Measurements from ENCODE around the gene TCEANC.

TCEANC gene

DNA sequence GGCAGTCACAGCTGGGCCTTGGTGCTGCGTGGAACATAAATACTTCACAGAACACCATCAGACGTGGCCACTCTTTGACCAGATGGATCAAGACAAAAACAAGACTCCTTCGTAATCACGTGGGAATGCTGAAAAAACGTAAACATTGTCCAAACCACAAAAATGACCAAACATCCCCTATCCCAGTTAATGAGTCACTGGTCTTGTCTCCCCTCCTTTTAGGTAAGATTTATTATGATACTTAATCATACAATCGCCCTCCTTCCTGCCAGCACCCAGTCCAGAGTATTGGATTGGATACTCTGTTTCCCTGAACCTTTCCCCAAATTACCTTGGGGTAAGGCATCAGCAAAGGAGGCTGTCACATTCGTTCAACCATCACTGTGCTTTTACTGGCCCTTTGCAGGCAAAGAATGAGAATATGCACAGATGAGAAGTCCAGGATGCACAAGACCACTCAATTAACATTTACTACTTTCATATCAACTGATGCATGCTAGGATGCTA is 601 bp upstream of the TCEANC start:
- Histone ChIP-seq H3K9me3 (ENCODE audit: control insufficient read depth, low read length) (no peaks in the 10 kb centered on the region), H3K4me2 (ENCODE audit: low read length) (peak overlapping the region; percentile 54), H3K4me3 (ENCODE audit: low read depth, low read length) (peak overlapping the region; percentile 69), H3K4me1 (peaks cover 4% of the 10 kb centered on the region), H3K36me3 (ENCODE audit: control insufficient read depth, insufficient read depth, low read length) (no peaks in the 10 kb centered on the region), H3K79me2 (no peaks in the 10 kb centered on the region), H2AFZ (peak overlapping the region; percentile 53), H3K9ac (no peak overlapping the region), H3K27ac (peak overlapping the region; percentile 13), H3K27me3 (ENCODE audit: control insufficient read depth, insufficient read depth, low read length) (no peaks in the 10 kb centered on the region)
- TF ChIP-seq, protein P1, sequence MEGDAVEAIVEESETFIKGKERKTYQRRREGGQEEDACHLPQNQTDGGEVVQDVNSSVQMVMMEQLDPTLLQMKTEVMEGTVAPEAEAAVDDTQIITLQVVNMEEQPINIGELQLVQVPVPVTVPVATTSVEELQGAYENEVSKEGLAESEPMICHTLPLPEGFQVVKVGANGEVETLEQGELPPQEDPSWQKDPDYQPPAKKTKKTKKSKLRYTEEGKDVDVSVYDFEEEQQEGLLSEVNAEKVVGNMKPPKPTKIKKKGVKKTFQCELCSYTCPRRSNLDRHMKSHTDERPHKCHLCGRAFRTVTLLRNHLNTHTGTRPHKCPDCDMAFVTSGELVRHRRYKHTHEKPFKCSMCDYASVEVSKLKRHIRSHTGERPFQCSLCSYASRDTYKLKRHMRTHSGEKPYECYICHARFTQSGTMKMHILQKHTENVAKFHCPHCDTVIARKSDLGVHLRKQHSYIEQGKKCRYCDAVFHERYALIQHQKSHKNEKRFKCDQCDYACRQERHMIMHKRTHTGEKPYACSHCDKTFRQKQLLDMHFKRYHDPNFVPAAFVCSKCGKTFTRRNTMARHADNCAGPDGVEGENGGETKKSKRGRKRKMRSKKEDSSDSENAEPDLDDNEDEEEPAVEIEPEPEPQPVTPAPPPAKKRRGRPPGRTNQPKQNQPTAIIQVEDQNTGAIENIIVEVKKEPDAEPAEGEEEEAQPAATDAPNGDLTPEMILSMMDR (IDR thresholded peaks at IDR 0.05): no peak

DNA sequence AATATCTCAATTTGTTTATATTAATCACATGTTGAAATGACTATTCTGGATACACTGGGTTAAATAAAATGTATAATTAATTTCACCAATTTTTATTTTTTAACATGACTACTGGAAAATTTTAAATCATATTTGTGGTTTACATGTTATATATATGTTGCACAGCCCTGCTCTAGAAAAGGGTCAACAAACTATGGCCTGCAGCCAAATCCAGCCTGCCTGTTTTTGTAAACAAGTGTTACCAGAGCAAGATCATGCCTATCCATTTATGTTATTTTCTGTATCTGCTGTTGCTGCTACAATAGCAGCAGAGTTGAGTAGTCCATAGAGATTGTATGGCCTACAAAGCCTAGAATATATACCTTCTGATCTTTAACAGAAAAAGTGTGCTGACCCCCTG is 1.2 kb downstream of the TCEANC start:
- H3K4me2 ChIP-seq (ENCODE audit: low read length): peak overlapping the region; percentile 75
- no peaks in the 10 kb centered on the region for H3K27me3 ChIP-seq (ENCODE audit: control insufficient read depth, insufficient read depth, low read length)
- TF ChIP-seq, protein P1 (IDR thresholded peaks at IDR 0.05): no peak
- no peak overlapping the region for H2AFZ ChIP-seq
- no peaks in the 10 kb centered on the region for H3K79me2 ChIP-seq
- H3K9me3 ChIP-seq (ENCODE audit: control insufficient read depth, low read length): no peaks in the 10 kb centered on the region
- H3K27ac ChIP-seq: peak overlapping the region; percentile 90
- no peak overlapping the region for H3K9ac ChIP-seq
- no peaks in the 10 kb centered on the region for H3K36me3 ChIP-seq (ENCODE audit: control insufficient read depth, insufficient read depth, low read length)
- H3K4me1 ChIP-seq: peaks cover 4% of the 10 kb centered on the region
- H3K4me3 ChIP-seq (ENCODE audit: low read depth, low read length): peak overlapping the region; percentile 69

DNA sequence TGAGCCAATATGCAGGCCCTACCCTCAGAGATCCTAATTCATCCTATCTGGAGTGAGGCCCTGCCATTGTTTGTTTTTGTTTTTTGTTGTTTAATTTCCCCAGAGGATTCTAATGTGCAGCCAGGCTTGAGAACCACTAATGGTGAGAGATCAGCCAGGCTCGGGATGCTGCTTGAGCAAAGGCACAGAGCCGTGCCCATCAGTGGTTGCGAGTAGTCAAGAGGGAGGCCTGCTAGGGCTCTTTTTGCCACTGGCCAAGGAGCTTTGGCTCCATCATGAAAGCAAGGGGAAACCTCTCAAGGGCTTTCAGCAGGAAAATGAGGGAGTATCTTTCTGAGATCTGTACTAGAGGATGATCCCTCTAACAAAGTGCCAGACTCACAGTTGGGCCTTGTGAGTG is 2.7 kb downstream of the TCEANC start:
- no peak overlapping the region for H3K4me3 ChIP-seq (ENCODE audit: low read depth, low read length)
- H3K4me2 ChIP-seq (ENCODE audit: low read length): no peak overlapping the region
- H3K27me3 ChIP-seq (ENCODE audit: control insufficient read depth, insufficient read depth, low read length): no peaks in the 10 kb centered on the region
- peaks cover 4% of the 10 kb centered on the region for H3K4me1 ChIP-seq
- H3K36me3 ChIP-seq (ENCODE audit: control insufficient read depth, insufficient read depth, low read length): no peaks in the 10 kb centered on the region
- no peak overlapping the region for H3K27ac ChIP-seq
- H3K9ac ChIP-seq: no peak overlapping the region
- no peaks in the 10 kb centered on the region for H3K9me3 ChIP-seq (ENCODE audit: control insufficient read depth, low read length)
- H3K79me2 ChIP-seq: no peaks in the 10 kb centered on the region
- no peak overlapping the region for H2AFZ ChIP-seq
- TF ChIP-seq, protein P1 (IDR thresholded peaks at IDR 0.05): no peak

DNA sequence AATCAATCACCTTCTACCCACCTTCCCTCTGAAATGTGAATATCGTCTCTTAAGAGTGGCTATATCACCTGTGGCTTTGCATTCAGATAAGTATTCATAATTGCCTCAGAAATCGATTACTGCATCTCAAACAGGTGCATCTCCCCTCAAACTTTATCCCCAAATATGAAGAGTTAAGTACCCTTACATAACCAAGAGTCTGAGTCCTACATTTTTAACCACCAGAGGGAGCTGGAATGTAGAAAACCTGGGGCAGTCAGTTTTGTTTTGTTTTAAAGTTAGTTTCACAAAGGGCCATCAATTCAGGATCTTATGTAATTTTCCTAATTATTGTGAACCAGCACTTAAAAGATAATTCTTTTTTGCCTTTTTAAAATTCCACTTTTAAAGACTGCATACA is 5.7 kb downstream of the TCEANC start:
- H3K9me3 ChIP-seq (ENCODE audit: control insufficient read depth, low read length): no peaks in the 10 kb centered on the region
- no peak overlapping the region for H3K9ac ChIP-seq
- H3K4me1 ChIP-seq: peaks cover 4% of the 10 kb centered on the region
- H3K4me3 ChIP-seq (ENCODE audit: low read depth, low read length): no peak overlapping the region
- no peaks in the 10 kb centered on the region for H3K79me2 ChIP-seq
- H2AFZ ChIP-seq: peak overlapping the region; percentile 51
- no peaks in the 10 kb centered on the region for H3K36me3 ChIP-seq (ENCODE audit: control insufficient read depth, insufficient read depth, low read length)
- no peaks in the 10 kb centered on the region for H3K27me3 ChIP-seq (ENCODE audit: control insufficient read depth, insufficient read depth, low read length)
- TF ChIP-seq, protein P1 (IDR thresholded peaks at IDR 0.05): peak; percentile 69
- peak overlapping the region; percentile 31 for H3K4me2 ChIP-seq (ENCODE audit: low read length)
- no peak overlapping the region for H3K27ac ChIP-seq

DNA sequence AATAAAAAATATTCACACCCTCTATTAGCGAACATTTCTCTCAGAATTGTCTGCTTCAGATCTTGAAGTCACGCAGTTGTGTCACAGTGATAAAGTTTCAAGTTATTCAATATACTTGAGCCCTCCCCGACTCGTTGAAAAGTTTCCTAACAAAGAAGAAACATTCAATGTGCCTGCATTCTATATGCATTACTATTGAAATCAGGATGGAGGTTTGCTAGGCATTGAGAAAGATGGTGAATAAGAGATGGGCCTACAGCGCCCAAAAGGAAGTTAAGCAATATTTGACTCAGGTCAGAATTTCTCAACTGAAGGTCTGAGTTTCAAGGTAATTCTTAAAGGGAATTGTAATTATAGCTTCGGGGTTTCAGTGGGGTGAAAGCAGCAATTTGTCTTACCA is 6.1 kb downstream of the TCEANC start:
- TF ChIP-seq, protein P1 (IDR thresholded peaks at IDR 0.05): no peak
- no peak overlapping the region for H3K9ac ChIP-seq
- H3K9me3 ChIP-seq (ENCODE audit: control insufficient read depth, low read length): no peaks in the 10 kb centered on the region
- H3K4me3 ChIP-seq (ENCODE audit: low read depth, low read length): no peak overlapping the region
- no peaks in the 10 kb centered on the region for H3K27me3 ChIP-seq (ENCODE audit: control insufficient read depth, insufficient read depth, low read length)
- H3K36me3 ChIP-seq (ENCODE audit: control insufficient read depth, insufficient read depth, low read length): no peaks in the 10 kb centered on the region
- peak overlapping the region; percentile 51 for H2AFZ ChIP-seq
- H3K4me2 ChIP-seq (ENCODE audit: low read length): peak overlapping the region; percentile 31
- no peaks in the 10 kb centered on the region for H3K4me1 ChIP-seq
- H3K27ac ChIP-seq: no peak overlapping the region
- H3K79me2 ChIP-seq: no peaks in the 10 kb centered on the region
